H1 (cell line): ENCODE results near the gene SRPK3. TPM values are rescaled to one million over a fixed set of nuclear protein-coding genes. Genes with fewer than 3 reads are reported as not detected.
A peak's percentile ranks its signal among the peaks of the same experiment; 100 is the strongest.

Experiments used
- CTCF ChIA-PET: fragments of 300-600 bp; sonication (Branson Sonifier 250); formaldehyde crosslinking; loops from one replicate; lab custom pipeline; 2021; ENCODE audit not compliant: partially characterized antibody; lab: Charles Lee
- POLR2A ChIA-PET: fragments of 300-600 bp; sonication (Branson Sonifier 250); formaldehyde crosslinking; loops from one replicate; lab custom pipeline; 2021; ENCODE audit warnings: inconsistent platforms; ENCODE audit not compliant: partially characterized antibody; lab: Charles Lee
- DNase-seq, 2 experiments: peaks; one replicate each; pipeline versions ENCODE4 v3.0.0 to v3.0.0-alpha.2; 2010 to 2022; ENCODE audit warnings: low spot score in 2 of 2, low read depth in 1 of 2, mixed read lengths in 1 of 2
- FAIRE-seq: peaks from 2 replicates; lab custom pipeline; 2011; peaks lifted over from hg19 to GRCh38; lab: Jason Lieb, UNC
- H2AFZ ChIP-seq: 2 replicates; pipeline ENCODE4 v1.8.1; 2012; ENCODE audit warnings: low read length, inconsistent platforms
- H2AK5ac ChIP-seq: 2 replicates; pipeline ENCODE4 v1.6.1; 2013; ENCODE audit warnings: low read depth, low read length
- H2BK120ac ChIP-seq: replicated peaks from 2 replicates; pipeline ENCODE3; 2013; ENCODE audit warnings: low read depth, low read length, inconsistent platforms
- H2BK12ac ChIP-seq: 2 replicates; pipeline ENCODE4 v1.6.1; 2013; ENCODE audit warnings: low read depth, low read length
- H2BK15ac ChIP-seq: 2 replicates; pipeline ENCODE4 v1.6.1; 2013; ENCODE audit warnings: low read length
- H2BK20ac ChIP-seq: 2 replicates; pipeline ENCODE4 v1.6.1; 2013; ENCODE audit warnings: low read length
- H2BK5ac ChIP-seq: 2 replicates; pipeline ENCODE4 v1.6.1; 2013; ENCODE audit warnings: low read depth, low read length
- H3K14ac ChIP-seq: 2 replicates; pipeline ENCODE4 v1.6.1; 2013; ENCODE audit warnings: inconsistent platforms; ENCODE audit not compliant: insufficient read length
- H3K18ac ChIP-seq: 2 replicates; pipeline ENCODE4 v1.6.1; 2013; ENCODE audit warnings: low read length; ENCODE audit errors: extremely low read depth
- H3K23ac ChIP-seq: 2 replicates; pipeline ENCODE4 v1.6.1; 2013; ENCODE audit warnings: inconsistent platforms; ENCODE audit not compliant: insufficient read length
- H3K23me2 ChIP-seq: 2 replicates; pipeline ENCODE4 v1.6.1; 2013; ENCODE audit warnings: low read depth, low read length
- H3K27ac ChIP-seq: 2 replicates; pipeline ENCODE4 v1.6.1; 2011; ENCODE audit warnings: low read depth, low read length, inconsistent platforms
- H3K27me3 ChIP-seq, 4 experiments: replicated peaks in 1 of 4; 1 replicate in 1 of 4; 2 replicates in 3 of 4; pipeline versions ENCODE4 v1.6.1 to v1.8.1; 2011 to 2013; ENCODE audit warnings: low read length in 3 of 4, mild to moderate bottlenecking in 3 of 4, inconsistent platforms in 2 of 4, mixed read lengths in 2 of 4, moderate library complexity in 1 of 4; ENCODE audit not compliant: control insufficient read depth in 3 of 4, insufficient read depth in 3 of 4; ENCODE audit errors: extremely low read depth in 1 of 4
- H3K36me3 ChIP-seq, 4 experiments: 2 replicates each; pipeline versions ENCODE4 v1.6.1 to v1.8.1; 2011 to 2013; ENCODE audit warnings: mild to moderate bottlenecking in 4 of 4, low read length in 3 of 4, moderate library complexity in 2 of 4, control low read depth in 1 of 4, inconsistent platforms in 1 of 4; ENCODE audit not compliant: insufficient read depth in 4 of 4, control insufficient read depth in 2 of 4
- H3K4ac ChIP-seq: replicated peaks from 2 replicates; pipeline ENCODE3; 2013; ENCODE audit warnings: low read length, low read depth, mixed read lengths, inconsistent platforms; ENCODE audit not compliant: insufficient read length
- H3K4me1 ChIP-seq, 4 experiments: replicated peaks in 1 of 4; 1 replicate in 1 of 4; 2 replicates in 3 of 4; pipeline versions ENCODE4 v1.6.1 to v1.8.1; 2011 to 2013; ENCODE audit warnings: low read length in 3 of 4, inconsistent platforms in 2 of 4, mixed read lengths in 1 of 4; ENCODE audit not compliant: insufficient read depth in 4 of 4, control insufficient read depth in 3 of 4
- H3K4me2 ChIP-seq, 2 experiments: 2 replicates each; pipeline versions ENCODE4 v1.6.1 to v1.8.1; 2011 to 2013; ENCODE audit warnings: low read depth in 2 of 2, low read length in 2 of 2, control low read depth in 1 of 2, inconsistent platforms in 1 of 2, mild to moderate bottlenecking in 1 of 2; ENCODE audit not compliant: insufficient read depth in 1 of 2
- H3K4me3 ChIP-seq, 4 experiments: fragments of 200-600, 300-600 bp in 1 of 4; sonication (generic), shearing (Covaris generic), sonication (Bioruptor Twin) in 1 of 4; 2 replicates each; pipeline versions ENCODE4 v1.5.1 to v1.8.1; 2011 to 2016; ENCODE audit warnings: low read length in 4 of 4, low read depth in 3 of 4, control low read depth in 2 of 4, inconsistent platforms in 2 of 4, mild to moderate bottlenecking in 2 of 4, mixed read lengths in 1 of 4, moderate library complexity in 1 of 4; ENCODE audit not compliant: insufficient read depth in 2 of 4; ENCODE audit errors: extremely low read depth in 1 of 4
- H3K56ac ChIP-seq: replicated peaks from 2 replicates; pipeline ENCODE3; 2013; ENCODE audit warnings: low read depth, mild to moderate bottlenecking, mixed read lengths, low read length, inconsistent platforms; ENCODE audit not compliant: insufficient read length
- H3K79me1 ChIP-seq: 2 replicates; pipeline ENCODE4 v1.6.1; 2013; ENCODE audit warnings: low read depth, low read length, control low read depth
- H3K79me2 ChIP-seq, 2 experiments: 2 replicates each; pipeline versions ENCODE4 v1.6.1 to v1.8.1; 2012 to 2013; ENCODE audit warnings: low read length in 2 of 2, mild to moderate bottlenecking in 2 of 2, inconsistent platforms in 1 of 2; ENCODE audit not compliant: insufficient read depth in 2 of 2, control insufficient read depth in 1 of 2
- H3K9ac ChIP-seq, 4 experiments: replicated peaks in 1 of 4; 1 replicate in 1 of 4; 2 replicates in 3 of 4; pipeline versions ENCODE4 v1.6.1 to v1.8.1; 2011 to 2013; ENCODE audit warnings: low read depth in 3 of 4, low read length in 3 of 4, control low read depth in 2 of 4, mild to moderate bottlenecking in 2 of 4, moderate library complexity in 2 of 4, inconsistent platforms in 1 of 4; ENCODE audit errors: extremely low read depth in 1 of 4
- H3K9me3 ChIP-seq, 2 experiments: 2 replicates each; pipeline versions ENCODE4 v1.6.1 to v1.8.1; 2012 to 2013; ENCODE audit warnings: mild to moderate bottlenecking in 2 of 2, moderate library complexity in 2 of 2, control low read depth in 1 of 2, inconsistent platforms in 1 of 2, low read depth in 1 of 2, low read length in 1 of 2, mixed read lengths in 1 of 2; ENCODE audit not compliant: insufficient read depth in 2 of 2
- H4K20me1 ChIP-seq, 2 experiments: replicated peaks in 1 of 2; 2 replicates each; pipeline versions ENCODE3 to v1.8.1; 2011 to 2013; ENCODE audit warnings: inconsistent platforms in 2 of 2, low read length in 2 of 2, mild to moderate bottlenecking in 1 of 2; ENCODE audit not compliant: insufficient read depth in 2 of 2, control insufficient read depth in 1 of 2
- H4K5ac ChIP-seq: 2 replicates; pipeline ENCODE4 v1.6.1; 2013; ENCODE audit warnings: low read length, low read depth, mixed read lengths, inconsistent platforms; ENCODE audit not compliant: insufficient read length
- H4K8ac ChIP-seq: 2 replicates; pipeline ENCODE4 v1.8.0; 2013; ENCODE audit warnings: mild to moderate bottlenecking, moderate library complexity, low read length, inconsistent platforms; ENCODE audit not compliant: insufficient read depth; ENCODE audit errors: extremely low read depth
- H4K91ac ChIP-seq: replicated peaks from 2 replicates; pipeline ENCODE3; 2013; ENCODE audit warnings: low read length, mixed read lengths, inconsistent platforms; ENCODE audit not compliant: insufficient read length
- ATF2 ChIP-seq: IDR thresholded peaks from 2 replicates; pipeline ENCODE4 v1.6.1; 2012; ENCODE audit warnings: low read length, inconsistent platforms
- ATF3 ChIP-seq: IDR thresholded peaks from 2 replicates; pipeline ENCODE4 v1.6.1; 2011; ENCODE audit warnings: low read depth, mild to moderate bottlenecking, low read length; ENCODE audit not compliant: insufficient read depth
- CREB1 ChIP-seq: IDR thresholded peaks from 2 replicates; pipeline ENCODE4 v1.6.1; 2012; ENCODE audit warnings: inconsistent platforms
- SIRT6 ChIP-seq: IDR thresholded peaks from one replicate; pipeline ENCODE4 v1.7.1; 2012; ENCODE audit warnings: low read length, inconsistent platforms
- TBP ChIP-seq: IDR thresholded peaks from 2 replicates; pipeline ENCODE4 v1.6.1; 2011; ENCODE audit warnings: low read depth, low read length, improper control_type of control experiment
- WGBS, 2 experiments: shearing (Covaris generic) in 1 of 2; methylation state at CpG; one replicate each; pipeline versions ENCODE4 v1.1.6 to v1.1.7; 2013 to 2015; ENCODE audit warnings: low lambda C conversion rate in 2 of 2, mixed read lengths in 2 of 2, inconsistent platforms in 1 of 2, low coverage in 1 of 2, missing lambda C conversion rate in 1 of 2; ENCODE audit not compliant: insufficient replicate concordance in 2 of 2, insufficient coverage in 1 of 2, insufficient read length in 1 of 2; ENCODE audit errors: extremely low coverage in 1 of 2, missing lambda C conversion rate in 1 of 2; 5-methylcytosine and 5-hydroxymethylcytosine counted together
- polyA plus RNA-seq, 7 experiments: library from polyadenylated mRNA; depleted of rRNA in 3 of 7; stranded (reverse) in 5 of 7; unstranded in 2 of 7; fragments of >200 nt in 5 of 7; fragments of 200-250 nt in 2 of 7; gene quantifications; 1 replicate in 5 of 7; 2 replicates in 1 of 7; 4 replicates in 1 of 7; pipeline versions ENCODE4 v1.2.1 to v1.2.3, GENCODE V29; 2011 to 2013; ENCODE audit warnings: missing spikeins in 2 of 7, mixed read lengths in 2 of 7
- total RNA-seq: library from RNA; stranded (reverse); fragmentation: NEBNext Ultra II Directional; extraction: Animal tissue kit (Norgen Biotek cat#: 25700); gene quantifications from 2 replicates; pipeline ENCODE4 v1.2.1, GENCODE V29; 2021

The SRPK3 gene
- total and polyA plus RNA-seq, 2 of the 8 experiments (the other 6 are each of a cell fraction or from before 2014, with no cell fraction given): not detected

- Histone ChIP-seq H3K79me1 (no peaks in the 10 kb centered on the region), H2BK15ac (no peak overlapping the region), H2BK20ac (no peak overlapping the region), H2BK12ac (peak overlapping the region; percentile 27; the same call in 1 of the 2 replicates), H3K27me3 (no peaks in the 10 kb centered on the region), H3K27ac (no peak overlapping the region), H4K20me1 (no peaks in the 10 kb centered on the region), H3K4me3 (no peak overlapping the region), H4K8ac (0 out of 2 replicates have a peak overlapping the region, but pooled peaks have one; percentile 14), H2AK5ac (no peak overlapping the region), H2BK5ac (no peak overlapping the region), H3K4ac (no peak overlapping the region), H2AFZ (no peak overlapping the region), H3K23me2 (no peaks in the 10 kb centered on the region), H3K9ac (no peak overlapping the region), H2BK120ac (no peak overlapping the region), H3K79me2 (no peaks in the 10 kb centered on the region), H3K23ac (no peak overlapping the region), H3K14ac (no peak overlapping the region), H3K9me3 (no peaks in the 10 kb centered on the region), H3K4me2 (no peak overlapping the region), H3K18ac (peak overlapping the region; percentile 7; the same call in 1 of the 2 replicates), H4K91ac (peak overlapping the region; percentile 54), H4K5ac (no peak overlapping the region), H3K36me3 (no peaks in the 10 kb centered on the region), H3K56ac (no peak overlapping the region), H3K4me1 (peaks cover 0 to 8% (median 4%) of the 10 kb centered on the region in 4 experiments; a peak in 5 of 7 replicates)
- FAIRE-seq: no peak
- ChIA-PET POLR2A (interaction anchor here (0.7 to 3.0 kb wide), 6 partner anchors 9 to 160 kb away, joined by 3 to 13 read pairs (median 3); partner anchors contain the start of gene ARHGAP4), CTCF (interaction anchor here (0.6 to 2.3 kb wide), 12 partner anchors 12 to 182 kb away, joined by 3 to 7 read pairs (median 4); no protein-coding TSS in a partner anchor)
- TF ChIP-seq CREB1 (no peak), SIRT6 (no peak), ATF3 (no peak), ATF2 (no peak), TBP (no peak)
- WGBS, 2 experiments: 73% methylated on average over 2 of the region's 21 CpGs; no CpG with 5 or more reads in 1 of the 2 experiments
- DNase-seq: no peak
Measured at GRCh38 chrX:153766098-153766817, 14.6 kb upstream of the SRPK3 start.
